K562 (cell line): Measurements from ENCODE around the gene KPNA3. TPM values are rescaled to one million over a fixed set of nuclear protein-coding genes. Genes with fewer than 3 reads are reported as not detected.

ENCODE experiments used
- BRD4 ChIP-seq: fragments of 200-600 bp; sonication (generic); IDR thresholded peaks from 2 replicates; pipeline ENCODE4 v1.6.1; 2017; ENCODE audit warnings: inconsistent platforms
- CBFB ChIP-seq: sonication (generic); formaldehyde crosslinking; IDR thresholded peaks from 2 replicates; pipeline ENCODE4 v1.4.0; 2020; ENCODE audit warnings: mild to moderate bottlenecking, missing genetic modification reagents
- DDX20 ChIP-seq: fragments of 450-650 bp; IDR thresholded peaks from 2 replicates; pipeline ENCODE4 v1.6.1; 2016; ENCODE audit warnings: missing genetic modification characterization, low read depth, mild to moderate bottlenecking, missing compliant biosample characterization, moderate library complexity
- ETS2 ChIP-seq: IDR thresholded peaks from 2 replicates; pipeline ENCODE4 v1.6.1; 2016; ENCODE audit warnings: borderline replicate concordance, missing genetic modification characterization, mild to moderate bottlenecking, moderate library complexity, missing compliant biosample characterization; ENCODE audit not compliant: poor library complexity, severe bottlenecking
- ETV6 ChIP-seq, 3 experiments: fragments of 150-350 bp in 1 of 3; sonication (generic) in 1 of 3; formaldehyde crosslinking in 1 of 3; IDR thresholded peaks; 2 replicates each; pipeline versions ENCODE4 v1.6.1 to v1.8.0; 2014 to 2022; ENCODE audit warnings: borderline replicate concordance in 2 of 3, low read depth in 2 of 3, antibody characterized with exemption in 1 of 3, low read length in 1 of 3, mild to moderate bottlenecking in 1 of 3, missing genetic modification reagents in 1 of 3
- FOSL1 ChIP-seq: fragments of 200-800 bp; sonication (Bioruptor generic); conservative IDR thresholded peaks from 2 replicates; pipeline ENCODE4 v1.6.1; 2016; ENCODE audit warnings: missing genetic modification characterization, missing compliant biosample characterization
- GTF2B ChIP-seq: IDR thresholded peaks from 2 replicates; pipeline ENCODE4 v1.6.1; 2011; ENCODE audit not compliant: insufficient read length; ENCODE audit errors: extremely low read depth
- HNRNPL ChIP-seq: fragments of 200-400 bp; formaldehyde crosslinking; IDR thresholded peaks from 2 replicates; pipeline ENCODE4 v1.6.1; 2017; ENCODE audit warnings: low read depth, mild to moderate bottlenecking, low read length
- MCM2 ChIP-seq: fragments of 450-650 bp; IDR thresholded peaks from 2 replicates; pipeline ENCODE4 v1.6.1; 2017; ENCODE audit warnings: low read depth, mild to moderate bottlenecking
- PTTG1 ChIP-seq: fragments of 450-650 bp; IDR thresholded peaks from 2 replicates; pipeline ENCODE4 v1.6.1; 2016; ENCODE audit warnings: low read depth, mild to moderate bottlenecking, missing genetic modification characterization, missing compliant biosample characterization
- RHOXF2B ChIP-seq: fragments of 250-450 bp; sonication (Bioruptor Pico); conservative IDR thresholded peaks from 2 replicates; pipeline ENCODE4 v1.5.1; 2021
- STAT5A ChIP-seq: IDR thresholded peaks from 2 replicates; pipeline ENCODE4 v1.6.1; 2012; ENCODE audit warnings: low read length, inconsistent platforms, borderline replicate concordance
- TFAM ChIP-seq: fragments of 250-450 bp; sonication (Bioruptor Pico); conservative IDR thresholded peaks from 2 replicates; pipeline ENCODE4 v1.5.0; 2021; ENCODE audit warnings: mild to moderate bottlenecking, moderate library complexity
- YY1 ChIP-seq, 3 experiments: IDR thresholded peaks; 2 replicates each; pipeline ENCODE4 v1.6.1; 2011; ENCODE audit warnings: low read length in 2 of 3, mild to moderate bottlenecking in 2 of 3, moderate library complexity in 2 of 3, borderline replicate concordance in 1 of 3, control low read depth in 1 of 3, low read depth in 1 of 3; ENCODE audit not compliant: insufficient read depth in 3 of 3, insufficient replicate concordance in 2 of 3, control insufficient read depth in 1 of 3, insufficient read length in 1 of 3; ENCODE audit errors: extremely low read depth in 1 of 3
- ZBTB17 ChIP-seq: fragments of 450-650 bp; formaldehyde crosslinking; IDR thresholded peaks from 2 replicates; pipeline ENCODE4 v1.4.0; 2020; ENCODE audit warnings: mild to moderate bottlenecking
- ZMIZ1 ChIP-seq, 2 experiments: fragments of 150-350 bp in 1 of 2; IDR thresholded peaks; 2 replicates each; pipeline ENCODE4 v1.6.1; 2012 to 2016; ENCODE audit warnings: low read depth in 2 of 2, low read length in 2 of 2, mild to moderate bottlenecking in 1 of 2, moderate library complexity in 1 of 2
- polyA plus RNA-seq, 8 experiments: library from polyadenylated mRNA; depleted of rRNA in 4 of 8; stranded (reverse) in 5 of 8; unstranded in 3 of 8; fragments of >200 nt; fragmentation: Nextera tagmentation in 2 of 8; fragmentation: Illumina TruSeq in 1 of 8; extraction: Ambion mirVana in 2 of 8; extraction: Trizol in 1 of 8; gene quantifications; 2 replicates each; pipeline versions ENCODE4 v1.2.1 to v1.2.3, GENCODE V29; 2011 to 2014; ENCODE audit warnings: inconsistent platforms in 1 of 8, missing spikeins in 1 of 8
- total RNA-seq, 7 experiments: library from RNA; depleted of rRNA in 6 of 7; stranded (reverse); fragments of >200 nt in 6 of 7; fragmentation: Illumina TruSeq in 2 of 7; extraction: Trizol in 2 of 7; gene quantifications; 2 replicates each; pipeline versions ENCODE4 v1.2.1 to v1.2.3, GENCODE V29; 2011 to 2021; ENCODE audit warnings: low replicate concordance in 1 of 7
- TF ChIP-seq, protein P1 (sequence below): fragments of 450-650 bp; formaldehyde crosslinking; IDR thresholded peaks from 2 replicates; pipeline ENCODE4 v1.4.0; 2020; ENCODE audit warnings: mild to moderate bottlenecking, moderate library complexity
- TF ChIP-seq, protein P2 (sequence below): fragments of 250-450 bp; sonication (Bioruptor Pico); IDR thresholded peaks from 2 replicates; pipeline ENCODE4 v1.4.0; 2020; ENCODE audit warnings: mild to moderate bottlenecking

KPNA3 gene
- total and polyA plus RNA-seq, 9 of the 15 experiments (the other 6 are each of a cell fraction or from before 2014, with no cell fraction given): 8.5 to 23.4 (median 15.7) TPM

- no peak; the same call in 1 of the 2 replicates for TF ChIP-seq HNRNPL
- TF ChIP-seq, protein P1, sequence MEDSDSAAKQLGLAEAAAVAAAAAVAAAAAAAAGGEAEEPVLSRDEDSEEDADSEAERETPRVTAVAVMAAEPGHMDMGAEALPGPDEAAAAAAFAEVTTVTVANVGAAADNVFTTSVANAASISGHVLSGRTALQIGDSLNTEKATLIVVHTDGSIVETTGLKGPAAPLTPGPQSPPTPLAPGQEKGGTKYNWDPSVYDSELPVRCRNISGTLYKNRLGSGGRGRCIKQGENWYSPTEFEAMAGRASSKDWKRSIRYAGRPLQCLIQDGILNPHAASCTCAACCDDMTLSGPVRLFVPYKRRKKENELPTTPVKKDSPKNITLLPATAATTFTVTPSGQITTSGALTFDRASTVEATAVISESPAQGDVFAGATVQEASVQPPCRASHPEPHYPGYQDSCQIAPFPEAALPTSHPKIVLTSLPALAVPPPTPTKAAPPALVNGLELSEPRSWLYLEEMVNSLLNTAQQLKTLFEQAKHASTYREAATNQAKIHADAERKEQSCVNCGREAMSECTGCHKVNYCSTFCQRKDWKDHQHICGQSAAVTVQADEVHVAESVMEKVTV (CRISPR knock-in tag): no peak
- no peak for TF ChIP-seq STAT5A
- TF ChIP-seq MCM2: no peak
- TF ChIP-seq, protein P2, sequence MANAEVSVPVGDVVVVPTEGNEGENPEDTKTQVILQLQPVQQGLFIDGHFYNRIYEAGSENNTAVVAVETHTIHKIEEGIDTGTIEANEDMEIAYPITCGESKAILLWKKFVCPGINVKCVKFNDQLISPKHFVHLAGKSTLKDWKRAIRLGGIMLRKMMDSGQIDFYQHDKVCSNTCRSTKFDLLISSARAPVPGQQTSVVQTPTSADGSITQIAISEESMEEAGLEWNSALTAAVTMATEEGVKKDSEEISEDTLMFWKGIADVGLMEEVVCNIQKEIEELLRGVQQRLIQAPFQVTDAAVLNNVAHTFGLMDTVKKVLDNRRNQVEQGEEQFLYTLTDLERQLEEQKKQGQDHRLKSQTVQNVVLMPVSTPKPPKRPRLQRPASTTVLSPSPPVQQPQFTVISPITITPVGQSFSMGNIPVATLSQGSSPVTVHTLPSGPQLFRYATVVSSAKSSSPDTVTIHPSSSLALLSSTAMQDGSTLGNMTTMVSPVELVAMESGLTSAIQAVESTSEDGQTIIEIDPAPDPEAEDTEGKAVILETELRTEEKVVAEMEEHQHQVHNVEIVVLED (CRISPR knock-in tag): no peak
- no peak for TF ChIP-seq ETV6 (IDR thresholded peaks at IDR 0.05; ENCODE audit: borderline replicate concordance in 1 of 2, low read depth in 2 of 2, low read length in 1 of 2)
- TF ChIP-seq ETV6 (CRISPR knock-in tag; IDR thresholded peaks at IDR 0.05; ENCODE audit: borderline replicate concordance): no peak
- no peak for TF ChIP-seq ZBTB17 (CRISPR knock-in tag)
- no peak for TF ChIP-seq CBFB (CRISPR knock-in tag)
- TF ChIP-seq FOSL1 (tag): no peak
- TF ChIP-seq TFAM (CRISPR knock-in tag): no peak
- no peak for TF ChIP-seq RHOXF2B (CRISPR knock-in tag)
- TF ChIP-seq YY1 (IDR thresholded peaks at IDR 0.05; ENCODE audit: borderline replicate concordance in 1 of 3, control insufficient read depth in 1 of 3, extremely low read depth in 1 of 3, insufficient read depth in 3 of 3, insufficient read length in 1 of 3, insufficient replicate concordance in 2 of 3, low read depth in 1 of 3, low read length in 2 of 3): peak in 1 of 3 experiments; percentile 37
- TF ChIP-seq BRD4: no peak
- no peak for TF ChIP-seq DDX20 (tag)
- TF ChIP-seq ZMIZ1 (IDR thresholded peaks at IDR 0.05; ENCODE audit: low read depth in 2 of 2, low read length in 2 of 2): no peak
- no peak for TF ChIP-seq ETS2
- TF ChIP-seq GTF2B: no peak
- TF ChIP-seq PTTG1 (tag): no peak
Measured at GRCh38 chr13:49791711-49792549, 552 bp downstream of the KPNA3 start (continued).
